HG03442 (cell line): ENCODE measurements around the gene SNX33.
"Not testable (repeated sequence)": the region's sequence is repeated elsewhere in the genome, so short reads cannot be mapped to it uniquely, and the experiment has no call there.

ENCODE experiments used
- ATAC-seq: cut with Tn5 transposase; IDR thresholded peaks from one replicate; pipeline ENCODE4 v1.9.1; 2021; ENCODE audit warnings: mild to moderate bottlenecking, moderate library complexity; ENCODE audit not compliant: unreplicated experiment

Gene SNX33

GRCh38 chr15:75647370-75648155 is at the start of gene SNX33:
Gene SNX33, plus strand, starts transcription at chr15:75647912. Its CDS starts 1,191 bp downstream, at chr15:75649103.
- no peak for ATAC-seq

GRCh38 chr15:75598361-75598760 is 49.4 kb upstream of the SNX33 start:
- ATAC-seq, result no peak

- no peak for ATAC-seq
Observed at GRCh38 chr15:75599401-75599800, 48.3 kb upstream of the SNX33 start.

GRCh38 chr15:75606026-75606425 is 41.7 kb upstream of the SNX33 start:
- ATAC-seq, result no peak

GRCh38 chr15:75606711-75607699 is 40.7 kb upstream of the SNX33 start:
- no peak for ATAC-seq

GRCh38 chr15:75616766-75617165 is 30.9 kb upstream of the SNX33 start:
- ATAC-seq, result no peak

GRCh38 chr15:75620058-75620820 is 27.5 kb upstream of the SNX33 start:
- no peak for ATAC-seq

GRCh38 chr15:75620841-75621391 is 26.8 kb upstream of the SNX33 start:
- no peak for ATAC-seq

GRCh38 chr15:75622505-75622904 is 25.2 kb upstream of the SNX33 start:
- no peak for ATAC-seq

- peak; percentile 70 for ATAC-seq
Observed at GRCh38 chr15:75625542-75626347, 22.0 kb upstream of the SNX33 start, which contains the start of gene SNUPN. Gene SNUPN, minus strand, starts transcription at chr15:75625725. Its CDS starts 4,674 bp downstream, at chr15:75621051.

GRCh38 chr15:75631935-75632334 is 15.8 kb upstream of the SNX33 start:
- ATAC-seq, result no peak

GRCh38 chr15:75633922-75634321 is 13.8 kb upstream of the SNX33 start:
- ATAC-seq, result not testable (repeated sequence)

GRCh38 chr15:75636026-75636425 is 11.7 kb upstream of the SNX33 start:
- ATAC-seq, result no peak

- no peak for ATAC-seq
Observed at GRCh38 chr15:75637245-75638009, 10.3 kb upstream of the SNX33 start.

GRCh38 chr15:75639191-75639708 is 8.5 kb upstream of the SNX33 start:
- no peak for ATAC-seq

- peak; percentile 86 for ATAC-seq
Observed at GRCh38 chr15:75639709-75640482, 7.8 kb upstream of the SNX33 start, which contains the start of gene IMP3. Gene IMP3, minus strand, starts transcription at chr15:75640224. Its CDS starts 56 bp downstream, at chr15:75640168.

- ATAC-seq, result peak; percentile 17
Observed at GRCh38 chr15:75640483-75641178, 7.1 kb upstream of the SNX33 start.
